Adipose tissue (tissue), 3 donors: ENCODE results near the gene UBXN6. TPM values are rescaled to one million over a fixed set of nuclear protein-coding genes. Genes with fewer than 3 reads are reported as not detected.

ENCODE experiments used
- H3K27ac ChIP-seq: one replicate; pipeline ENCODE4 v1.5.1; 2013; ENCODE audit warnings: low read depth, low read length
- WGBS, 3 donors: extraction: QIAGEN DNeasy Blood & Tissue Kit; methylation state at CpG; one replicate each; pipeline ENCODE4 v1.1.7; 2013; 5-methylcytosine and 5-hydroxymethylcytosine counted together
- polyA plus RNA-seq, 3 donors: library from polyadenylated mRNA; stranded (reverse); fragments of 200-250 nt; gene quantifications; one replicate each; pipeline ENCODE4 v1.2.3, GENCODE V29; 2013
- donor health status: healthy with polysubstance abuse.
- donor health status: Bipolar disorder and iron deficiency.
- donor health status: healthy.

Gene UBXN6
- polyA plus RNA-seq, 3 donors = 81.6 to 161 (median 146) TPM

DNA sequence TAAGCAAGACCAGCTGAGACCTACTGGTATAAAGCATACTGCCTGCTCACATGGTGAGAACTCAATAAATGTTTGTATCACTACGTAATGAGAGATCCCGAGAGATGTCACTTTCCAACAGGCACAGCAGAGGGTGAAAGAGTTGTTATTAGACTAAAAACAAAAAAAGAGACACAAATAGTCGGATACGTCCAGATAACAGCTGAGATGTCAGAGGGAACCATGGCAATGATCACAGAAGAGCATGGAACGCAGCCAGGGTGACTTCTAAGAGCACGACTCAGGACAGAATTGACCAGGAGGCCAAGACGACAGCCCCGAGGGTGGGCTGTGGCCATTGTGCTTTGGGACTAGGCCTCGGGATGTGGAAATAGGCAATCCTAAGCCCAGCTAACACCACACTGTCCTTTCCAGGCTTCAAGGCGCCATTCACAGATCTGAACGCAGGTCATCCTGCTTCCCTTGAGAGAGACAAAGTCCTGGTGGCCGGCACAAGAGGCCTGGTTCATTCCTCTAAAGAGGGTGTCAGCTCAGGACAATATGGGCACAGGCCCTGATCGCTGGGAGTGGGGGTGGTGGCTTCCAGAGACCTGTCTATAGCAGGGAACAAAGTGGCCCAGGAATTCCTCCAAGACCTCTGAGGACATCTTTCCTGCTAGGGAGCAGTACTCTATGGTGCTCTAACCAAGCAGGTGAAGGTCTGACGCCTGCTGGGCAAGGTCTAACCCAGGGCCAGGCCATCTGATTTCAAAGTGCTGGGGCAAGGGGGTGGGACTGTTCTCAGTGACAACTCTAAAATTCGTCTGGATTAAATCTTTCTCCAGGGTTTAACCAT is 60.4 kb downstream of the UBXN6 start:
- 59 to 75% (median 71%) methylated on average over 15 of the region's 15 CpGs for WGBS, 3 donors
- no peak overlapping the region for H3K27ac ChIP-seq

Other genes starting within 250 kb of the UBXN6 start
- gene EBI3, start 228.3 kb downstream of the UBXN6 start, polyA plus RNA-seq = 1 to 10 TPM; 1.4 to 3.5 (median 3.0) TPM
- gene YJU2, start 210.7 kb downstream of the UBXN6 start, polyA plus RNA-seq = 10 to 100 TPM; 20.9 to 27.1 (median 21.6) TPM
- gene SHD, start 178.5 kb downstream of the UBXN6 start, polyA plus RNA-seq = under 1 TPM in 1 of 3 donors, not detected in 2; 0.12 TPM
- gene TMIGD2, start 155.4 kb downstream of the UBXN6 start, polyA plus RNA-seq = 1 to 10 TPM in 1 of 3 donors, under 1 TPM in 2; 0.22 to 4.0 (median 0.59) TPM
- under 1 TPM in 2 of 3 donors, not detected in 1; 0.12 TPM for gene FSD1, start 153.2 kb downstream of the UBXN6 start, polyA plus RNA-seq
- gene STAP2, start 119.0 kb downstream of the UBXN6 start, polyA plus RNA-seq = 10 to 100 TPM in 2 of 3 donors, 1 to 10 TPM in 1; 6.4 to 15.5 (median 10.1) TPM
- 10 to 100 TPM; 12.0 to 21.6 (median 17.2) TPM for gene MPND, start 114.2 kb downstream of the UBXN6 start, polyA plus RNA-seq
- gene SH3GL1, start 57.2 kb downstream of the UBXN6 start, polyA plus RNA-seq = 10 to 100 TPM; 33.2 to 87.8 (median 74.0) TPM
- 1 to 10 TPM; 3.0 to 7.9 (median 7.4) TPM for gene CHAF1A, start 55.2 kb downstream of the UBXN6 start, polyA plus RNA-seq
- gene HDGFL2, start 14.5 kb upstream of the UBXN6 start, polyA plus RNA-seq = 10 to 100 TPM; 20.5 to 60.3 (median 24.6) TPM
- gene PLIN4, start 60.7 kb upstream of the UBXN6 start, polyA plus RNA-seq = 100 to 1,000 TPM in 2 of 3 donors, 10 to 100 TPM in 1; 73.6 to 954 (median 135) TPM
- gene PLIN5, start 77.4 kb upstream of the UBXN6 start, polyA plus RNA-seq = 100 to 1,000 TPM in 1 of 3 donors, 10 to 100 TPM in 2; 38.2 to 205 (median 66.1) TPM
- 10 to 100 TPM in 2 of 3 donors, 1 to 10 TPM in 1; 7.1 to 18.6 (median 13.4) TPM for gene LRG1, start 82.2 kb upstream of the UBXN6 start, polyA plus RNA-seq
- gene SEMA6B, start 101.9 kb upstream of the UBXN6 start, polyA plus RNA-seq = 10 to 100 TPM in 2 of 3 donors, 1 to 10 TPM in 1; 3.3 to 34.5 (median 18.6) TPM
- 1 to 10 TPM; 2.0 to 9.2 (median 5.3) TPM for gene TNFAIP8L1, start 181.7 kb upstream of the UBXN6 start, polyA plus RNA-seq
- 100 to 1,000 TPM in 2 of 3 donors, 10 to 100 TPM in 1; 53.1 to 168 (median 129) TPM for gene MYDGF, start 212.5 kb upstream of the UBXN6 start, polyA plus RNA-seq